Mammary microvascular endothelial cell (primary cell): ENCODE measurements around the gene ELOVL4. TPM values are rescaled to one million over a fixed set of nuclear protein-coding genes. Genes with fewer than 3 reads are reported as not detected.

Source experiments
- total RNA-seq: library from RNA; depleted of rRNA; stranded (reverse); fragments of >200 nt; gene quantifications from 2 replicates; pipeline ENCODE4 v1.2.3, GENCODE V29; 2015

The ELOVL4 gene
- total RNA-seq = 2.4 and 3.1 TPM in 2 replicates

GRCh38 chr6:79947191-79948186 is at the start of gene ELOVL4:
Gene ELOVL4 (minus strand): TSS chr6:79947553. CDS start chr6:79947279, 274 bp downstream.

Other genes with a start within 250 kb of the ELOVL4 start
- gene TTK, start 57.1 kb upstream of the ELOVL4 start, total RNA-seq = 34.6 and 39.8 TPM in 2 replicates
- gene BCKDHB, start 159.1 kb upstream of the ELOVL4 start, total RNA-seq = 6.9 and 7.8 TPM in 2 replicates